ENCODE data around the gene RPL29.

The RPL29 gene

GRCh38 chr3:51963951-51964451 lies 31.7 kb downstream of the RPL29 start:
- TF ChIP-seq GATA1 (IDR thresholded peaks at IDR 0.05; ENCODE audit: low read depth, low read length), result no peak
- TF ChIP-seq POLR2A (IDR thresholded peaks at IDR 0.05; ENCODE audit: low read length), result no peak
- DNase-seq, result no peak

- DNase-seq, result no peak
- no peak for TF ChIP-seq POLR2A (IDR thresholded peaks at IDR 0.05; ENCODE audit: low read length)
- no peak for TF ChIP-seq GATA1 (IDR thresholded peaks at IDR 0.05; ENCODE audit: low read depth, low read length)
Measured at GRCh38 chr3:51962854-51963530, 32.7 kb downstream of the RPL29 start.

- no peak for DNase-seq
- TF ChIP-seq POLR2A (IDR thresholded peaks at IDR 0.05; ENCODE audit: low read length) (no peak), GATA1 (IDR thresholded peaks at IDR 0.05; ENCODE audit: low read depth, low read length) (no peak)
Measured at GRCh38 chr3:51961602-51962569, 33.8 kb downstream of the RPL29 start.

GRCh38 chr3:51961011-51961410 lies 34.7 kb downstream of the RPL29 start:
- TF ChIP-seq GATA1 (IDR thresholded peaks at IDR 0.05; ENCODE audit: low read depth, low read length), result no peak
- TF ChIP-seq POLR2A (IDR thresholded peaks at IDR 0.05; ENCODE audit: low read length), result no peak
- DNase-seq, result no peak

GRCh38 chr3:51960386-51960785 lies 35.3 kb downstream of the RPL29 start:
- no peak for DNase-seq
- TF ChIP-seq POLR2A (IDR thresholded peaks at IDR 0.05; ENCODE audit: low read length), result no peak
- no peak for TF ChIP-seq GATA1 (IDR thresholded peaks at IDR 0.05; ENCODE audit: low read depth, low read length)

- no peak for DNase-seq
- no peak for TF ChIP-seq POLR2A (IDR thresholded peaks at IDR 0.05; ENCODE audit: low read length)
- no peak for TF ChIP-seq GATA1 (IDR thresholded peaks at IDR 0.05; ENCODE audit: low read depth, low read length)
Measured at GRCh38 chr3:51959651-51960050, 36.0 kb downstream of the RPL29 start.

- DNase-seq, result no peak
- TF ChIP-seq GATA1 (IDR thresholded peaks at IDR 0.05; ENCODE audit: low read depth, low read length) (no peak), POLR2A (IDR thresholded peaks at IDR 0.05; ENCODE audit: low read length) (no peak)
Measured at GRCh38 chr3:51958603-51959521, 36.8 kb downstream of the RPL29 start.

- no peak for TF ChIP-seq GATA1 (IDR thresholded peaks at IDR 0.05; ENCODE audit: low read depth, low read length)
- TF ChIP-seq POLR2A (IDR thresholded peaks at IDR 0.05; ENCODE audit: low read length), result no peak
- DNase-seq, result no peak
Measured at GRCh38 chr3:51957520-51958205, 38.0 kb downstream of the RPL29 start.

GRCh38 chr3:51955893-51956770 lies 39.6 kb downstream of the RPL29 start:
- peak; percentile 52 to 63 for DNase-seq
- no peak for TF ChIP-seq POLR2A (IDR thresholded peaks at IDR 0.05; ENCODE audit: low read length)
- TF ChIP-seq GATA1 (IDR thresholded peaks at IDR 0.05; ENCODE audit: low read depth, low read length), result no peak

GRCh38 chr3:51955175-51955892 lies 40.4 kb downstream of the RPL29 start, which contains the start of gene GPR62:
GPR62 (plus strand) TSS chr3:51955381; CDS start chr3:51955653, 272 bp downstream.
- no peak for DNase-seq
- TF ChIP-seq POLR2A (IDR thresholded peaks at IDR 0.05; ENCODE audit: low read length) (no peak), GATA1 (IDR thresholded peaks at IDR 0.05; ENCODE audit: low read depth, low read length) (no peak)

GRCh38 chr3:51954713-51955112 lies 41.0 kb downstream of the RPL29 start:
- TF ChIP-seq POLR2A (IDR thresholded peaks at IDR 0.05; ENCODE audit: low read length) (no peak), GATA1 (IDR thresholded peaks at IDR 0.05; ENCODE audit: low read depth, low read length) (no peak)
- DNase-seq, result no peak
